HG03280 (cell line): ENCODE measurements around the gene MSI2.

Source experiments
- ATAC-seq: cut with Tn5 transposase; IDR thresholded peaks from one replicate; pipeline ENCODE4 v1.9.1; 2021; ENCODE audit warnings: mild to moderate bottlenecking, moderate library complexity; ENCODE audit not compliant: unreplicated experiment

MSI2 gene

GRCh38 chr17:57468932-57469775 is 212.8 kb downstream of the MSI2 start:
- no peak for ATAC-seq

GRCh38 chr17:57470906-57471305 is 214.6 kb downstream of the MSI2 start:
- ATAC-seq = no peak

GRCh38 chr17:57471868-57472368 is 215.6 kb downstream of the MSI2 start:
- ATAC-seq = no peak

GRCh38 chr17:57475796-57476195 is 219.5 kb downstream of the MSI2 start:
- no peak for ATAC-seq

- ATAC-seq = no peak
Observed at GRCh38 chr17:57477522-57478362, 221.4 kb downstream of the MSI2 start.

GRCh38 chr17:57478478-57479250 is 222.3 kb downstream of the MSI2 start:
- no peak for ATAC-seq

- no peak for ATAC-seq
Observed at GRCh38 chr17:57480438-57481196, 224.3 kb downstream of the MSI2 start.

GRCh38 chr17:57481910-57482391 is 225.6 kb downstream of the MSI2 start:
- no peak for ATAC-seq

GRCh38 chr17:57482657-57483056 is 226.3 kb downstream of the MSI2 start:
- no peak for ATAC-seq

- ATAC-seq = no peak
Observed at GRCh38 chr17:57484081-57484666, 227.9 kb downstream of the MSI2 start.

GRCh38 chr17:57484826-57485565 is 228.7 kb downstream of the MSI2 start:
- no peak for ATAC-seq

- ATAC-seq = no peak
Observed at GRCh38 chr17:57485566-57485865, 229.2 kb downstream of the MSI2 start.

- ATAC-seq = no peak
Observed at GRCh38 chr17:57485916-57486881, 229.9 kb downstream of the MSI2 start.

GRCh38 chr17:57486882-57487301 is 230.6 kb downstream of the MSI2 start:
- no peak for ATAC-seq

GRCh38 chr17:57487573-57487972 is 231.2 kb downstream of the MSI2 start:
- ATAC-seq = no peak

- ATAC-seq = no peak
Observed at GRCh38 chr17:57488856-57489255, 232.5 kb downstream of the MSI2 start.

GRCh38 chr17:57489321-57489720 is 233.0 kb downstream of the MSI2 start:
- ATAC-seq = no peak
